ENCODE results near the gene NEDD4L. TPM values are rescaled to one million over a fixed set of nuclear protein-coding genes. Genes with fewer than 3 reads are reported as not detected.

Gene NEDD4L
- total and polyA plus RNA-seq, 10 of the 15 experiments (the other 5 are each of a cell fraction or from before 2014, with no cell fraction given) = 7.4 to 24.0 (median 17.7) TPM

GRCh38 chr18:58347135-58347534, 303.1 kb downstream of the NEDD4L start:
- no peaks in the 10 kb centered on the region for H3K9me3 ChIP-seq (replicated peaks; ENCODE audit: control insufficient read depth, insufficient read depth, low read length)
- no peaks in the 10 kb centered on the region for H3K4me1 ChIP-seq (ENCODE audit: control insufficient read depth, insufficient read depth, low read length)
- no peak overlapping the region for H3K4me3 ChIP-seq
- WGBS (ENCODE audit: insufficient coverage, insufficient replicate concordance, low lambda C conversion rate, missing lambda C conversion rate) = 53% methylated on average over 6 of the region's 7 CpGs
- BruUV-seq (replicated peaks) = no TSS peak
- intact Hi-C loops (cut with micrococcal nuclease; ENCODE audit: unreplicated experiment) (no loop called here), in situ Hi-C loops (cut with MboI) (no loop called here)
- DNase-seq (ENCODE audit: low read depth, low spot score) = no peak
- no peaks in the 10 kb centered on the region for H3K27me3 ChIP-seq (replicated peaks in 1 of 2; ENCODE audit: control insufficient read depth in 2 of 2, insufficient read depth in 2 of 2, low read length in 1 of 2)
- SMC1A ChIA-PET (ENCODE audit: uncharacterized antibody, unreplicated experiment) = interaction anchor here (0.6 to 0.8 kb wide), 2 partner anchors 95 to 341 kb away, joined by 3 to 4 read pairs; no protein-coding TSS in a partner anchor
- H4K20me1 ChIP-seq (ENCODE audit: control insufficient read depth, insufficient read depth) = no peaks in the 10 kb centered on the region
- ATAC-seq = no peak
- TF ChIP-seq ATF7 (IDR thresholded peaks at IDR 0.05; ENCODE audit: low read depth) (no peak), IRF4 (IDR thresholded peaks at IDR 0.05; ENCODE audit: low read depth, low read length) (no peak)
- POLR2A ChIA-PET = no interaction called here
- no peaks in the 10 kb centered on the region; a peak in 1 of 4 replicates for H3K36me3 ChIP-seq (ENCODE audit: control insufficient read depth in 2 of 2, insufficient read depth in 2 of 2, low read length in 1 of 2)
- no peak for FAIRE-seq
- no peak overlapping the region for H2AFZ ChIP-seq (ENCODE audit: control insufficient read depth, low read depth, low read length)
- H3K4me2 ChIP-seq (ENCODE audit: control insufficient read depth, insufficient read depth) = no peak overlapping the region
- CTCF ChIA-PET = interaction anchor here (0.8 to 1.4 kb wide), 3 partner anchors 24 to 417 kb away, joined by 3 to 4 read pairs (median 3); no protein-coding TSS in a partner anchor
- RAD21 ChIA-PET (ENCODE audit: unreplicated experiment) = interaction anchor here (1.0 kb wide), 1 partner anchor 211 kb away, joined by 3 read pairs; no protein-coding TSS in a partner anchor
- H3K9ac ChIP-seq (ENCODE audit: control insufficient read depth, insufficient read depth, low read length) = no peak overlapping the region
- H3K79me2 ChIP-seq (ENCODE audit: control insufficient read depth, insufficient read depth, low read length) = no peaks in the 10 kb centered on the region
- H3K27ac ChIP-seq (ENCODE audit: control insufficient read depth, insufficient read depth) = no peak overlapping the region

- RAD21 ChIA-PET (ENCODE audit: unreplicated experiment) = no interaction called here
- Histone ChIP-seq H2AFZ (ENCODE audit: control insufficient read depth, low read depth, low read length) (no peak overlapping the region), H3K4me2 (ENCODE audit: control insufficient read depth, insufficient read depth) (no peak overlapping the region), H3K4me3 (no peak overlapping the region), H3K27me3 (replicated peaks in 1 of 2; ENCODE audit: control insufficient read depth in 2 of 2, insufficient read depth in 2 of 2, low read length in 1 of 2) (no peaks in the 10 kb centered on the region), H3K9ac (ENCODE audit: control insufficient read depth, insufficient read depth, low read length) (no peak overlapping the region), H3K4me1 (ENCODE audit: control insufficient read depth, insufficient read depth, low read length) (no peaks in the 10 kb centered on the region), H4K20me1 (ENCODE audit: control insufficient read depth, insufficient read depth) (no peaks in the 10 kb centered on the region; the same call in 1 of the 2 replicates), H3K79me2 (ENCODE audit: control insufficient read depth, insufficient read depth, low read length) (no peaks in the 10 kb centered on the region), H3K9me3 (replicated peaks; ENCODE audit: control insufficient read depth, insufficient read depth, low read length) (no peaks in the 10 kb centered on the region), H3K36me3 (ENCODE audit: control insufficient read depth in 2 of 2, insufficient read depth in 2 of 2, low read length in 1 of 2) (no peaks in the 10 kb centered on the region), H3K27ac (ENCODE audit: control insufficient read depth, insufficient read depth) (no peak overlapping the region)
- no TSS peak for BruUV-seq (replicated peaks)
- SMC1A ChIA-PET (ENCODE audit: uncharacterized antibody, unreplicated experiment) = interaction anchor here (1.5 kb wide), 1 partner anchor 13 kb away, joined by 5 read pairs; no protein-coding TSS in a partner anchor
- 88% methylated on average over 4 of the region's 4 CpGs for WGBS (ENCODE audit: insufficient coverage, insufficient replicate concordance, low lambda C conversion rate, missing lambda C conversion rate)
- no peak for ATAC-seq
- FAIRE-seq = no peak
- no peak for DNase-seq (ENCODE audit: low read depth, low spot score)
- in situ Hi-C loops (cut with MboI) = no loop called here
- CTCF ChIA-PET = interaction anchor here (1.6 to 1.9 kb wide), 2 partner anchors 9 to 12 kb away, joined by 5 to 7 read pairs; no protein-coding TSS in a partner anchor
- intact Hi-C loops (cut with micrococcal nuclease; ENCODE audit: unreplicated experiment) = no loop called here
- TF ChIP-seq CEBPZ (IDR thresholded peaks at IDR 0.05; ENCODE audit: low read depth, low read length) = no peak
- no peak for TF ChIP-seq RBBP5 (conservative IDR thresholded peaks at IDR 0.05)
- no peak for TF ChIP-seq ZZZ3 (IDR thresholded peaks at IDR 0.05; ENCODE audit: control insufficient read depth, insufficient read length, low read depth)
- TF ChIP-seq SMAD5 (IDR thresholded peaks at IDR 0.05; ENCODE audit: low read depth) = no peak
- no peak for TF ChIP-seq BMI1 (IDR thresholded peaks at IDR 0.05; ENCODE audit: borderline replicate concordance)
- no peak for TF ChIP-seq BCL3 (IDR thresholded peaks at IDR 0.05; ENCODE audit: borderline replicate concordance, insufficient read depth, low read depth, low read length, poor library complexity, severe bottlenecking)
- no peak for TF ChIP-seq MYC (IDR thresholded peaks at IDR 0.05; ENCODE audit: insufficient read depth, insufficient read length, insufficient replicate concordance, low read length, severe bottlenecking)
- no peak for TF ChIP-seq TCF12 (IDR thresholded peaks at IDR 0.05; ENCODE audit: low read depth, low read length)
- POLR2A ChIA-PET = no interaction called here
Measured at GRCh38 chr18:58348517-58348916, 304.5 kb downstream of the NEDD4L start.
